OCI-LY3 (cell line): ENCODE measurements around the gene PCAT6.
"Not testable (repeated sequence)": the region's sequence is repeated elsewhere in the genome, so short reads cannot be mapped to it uniquely, and the experiment has no call there.

Experiments used
- H2AFZ ChIP-seq: fragments of 200-600, 300-600 bp; shearing (Covaris generic); 2 replicates; pipeline ENCODE4 v1.6.0; 2014; ENCODE audit warnings: antibody characterized with exemption, low read depth, low read length
- H3K27ac ChIP-seq: fragments of 200-600, 300-600 bp; sonication (generic); 2 replicates; pipeline ENCODE4 v1.5.1; 2014; ENCODE audit warnings: mild to moderate bottlenecking, low read length, moderate library complexity, mixed read lengths
- H3K27me3 ChIP-seq: fragments of 200-600, 300-600 bp; sonication (generic); 2 replicates; pipeline ENCODE4 v1.6.1; 2014; ENCODE audit warnings: low read depth, low read length, mixed read lengths
- H3K36me3 ChIP-seq: fragments of 200-600, 300-600 bp; sonication (generic); replicated peaks from 2 replicates; pipeline ENCODE3; 2014; ENCODE audit warnings: low read depth, low read length, mixed read lengths
- H3K4me1 ChIP-seq: fragments of 300-600, 200-600 bp; sonication (generic); 2 replicates; pipeline ENCODE4 v1.6.1; 2014; ENCODE audit warnings: low read length, mixed read lengths
- H3K4me2 ChIP-seq: fragments of 200-600, 300-600 bp; sonication (generic); 2 replicates; pipeline ENCODE4 v1.6.1; 2014; ENCODE audit warnings: low read length, mixed read lengths
- H3K4me3 ChIP-seq: fragments of 300-600, 200-600 bp; sonication (generic); 2 replicates; pipeline ENCODE4 v1.5.1; 2014; ENCODE audit warnings: antibody characterized with exemption, mild to moderate bottlenecking, low read length, moderate library complexity
- H3K79me2 ChIP-seq: fragments of 300-600, 200-600 bp; shearing (Covaris generic); 2 replicates; pipeline ENCODE4 v1.6.1; 2014; ENCODE audit warnings: mild to moderate bottlenecking, low read length, mixed read lengths
- H3K9ac ChIP-seq: fragments of 300-600, 200-600 bp; shearing (Covaris generic); 2 replicates; pipeline ENCODE4 v1.6.0; 2014; ENCODE audit warnings: mild to moderate bottlenecking, low read length, moderate library complexity
- H3K9me3 ChIP-seq: fragments of 200-600, 300-600 bp; shearing (Covaris generic); 2 replicates; pipeline ENCODE4 v1.6.1; 2014; ENCODE audit warnings: low read length, mixed read lengths; ENCODE audit not compliant: insufficient read depth
- H4K20me1 ChIP-seq: fragments of 200-600, 300-600 bp; sonication (generic); 2 replicates; pipeline ENCODE4 v1.6.1; 2016; ENCODE audit warnings: low read length, mixed read lengths; ENCODE audit not compliant: insufficient read depth
- EZH2phosphoT487 ChIP-seq: fragments of 200-600 bp; shearing (Covaris generic); IDR thresholded peaks from 2 replicates; pipeline ENCODE4 v1.6.1; 2018; ENCODE audit warnings: antibody characterized with exemption, mixed run types, low read depth
- TF ChIP-seq, protein P1 (sequence below): fragments of 200-600, 300-600 bp; sonication (generic); IDR thresholded peaks from 2 replicates; pipeline ENCODE4 v1.5.1; 2014; ENCODE audit warnings: antibody characterized with exemption, low read length, low read depth

Gene PCAT6

DNA sequence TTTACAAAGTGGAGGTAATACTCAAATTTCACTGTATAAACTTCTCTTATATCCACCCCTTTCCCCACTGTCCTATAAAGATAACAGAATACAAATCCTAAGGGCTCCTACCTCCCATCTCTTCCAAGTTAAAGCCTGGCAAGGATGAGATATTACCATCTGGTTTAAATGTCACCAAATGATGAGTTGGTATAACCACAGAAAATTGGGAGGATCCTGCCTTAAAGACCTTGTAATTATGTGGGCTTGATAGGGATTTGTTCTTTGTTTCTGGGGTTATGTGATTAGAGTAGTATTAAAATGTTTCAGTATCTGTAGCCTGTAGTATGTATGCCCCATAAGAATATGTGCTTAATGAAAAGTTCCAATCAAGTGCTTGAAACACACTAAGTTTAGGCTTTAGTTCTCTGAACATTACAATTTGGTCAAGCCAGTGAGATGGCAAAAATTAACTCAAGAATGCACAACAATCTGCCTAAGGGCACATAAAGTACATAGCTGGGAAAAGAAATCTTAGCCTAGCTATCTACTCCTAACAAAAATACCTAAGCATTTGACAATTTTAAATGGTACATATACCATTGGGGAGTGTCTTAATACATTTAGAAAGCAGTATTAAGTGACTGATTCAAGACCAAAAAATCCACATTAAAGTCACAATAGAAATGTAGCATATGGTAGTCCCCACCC is 16.6 kb upstream of the PCAT6 start:
- Histone ChIP-seq H3K79me2 (peaks cover 39% of the 10 kb centered on the region), H3K36me3 (peaks cover 4% of the 10 kb centered on the region), H3K4me3 (no peak overlapping the region), H3K9ac (no peak overlapping the region), H4K20me1 (peaks cover 83% of the 10 kb centered on the region), H3K27ac (no peak overlapping the region), H2AFZ (no peak overlapping the region), H3K4me1 (peaks cover 9% of the 10 kb centered on the region), H3K9me3 (no peaks in the 10 kb centered on the region), H3K4me2 (no peak overlapping the region), H3K27me3 (no peaks in the 10 kb centered on the region)
- TF ChIP-seq, protein P1, sequence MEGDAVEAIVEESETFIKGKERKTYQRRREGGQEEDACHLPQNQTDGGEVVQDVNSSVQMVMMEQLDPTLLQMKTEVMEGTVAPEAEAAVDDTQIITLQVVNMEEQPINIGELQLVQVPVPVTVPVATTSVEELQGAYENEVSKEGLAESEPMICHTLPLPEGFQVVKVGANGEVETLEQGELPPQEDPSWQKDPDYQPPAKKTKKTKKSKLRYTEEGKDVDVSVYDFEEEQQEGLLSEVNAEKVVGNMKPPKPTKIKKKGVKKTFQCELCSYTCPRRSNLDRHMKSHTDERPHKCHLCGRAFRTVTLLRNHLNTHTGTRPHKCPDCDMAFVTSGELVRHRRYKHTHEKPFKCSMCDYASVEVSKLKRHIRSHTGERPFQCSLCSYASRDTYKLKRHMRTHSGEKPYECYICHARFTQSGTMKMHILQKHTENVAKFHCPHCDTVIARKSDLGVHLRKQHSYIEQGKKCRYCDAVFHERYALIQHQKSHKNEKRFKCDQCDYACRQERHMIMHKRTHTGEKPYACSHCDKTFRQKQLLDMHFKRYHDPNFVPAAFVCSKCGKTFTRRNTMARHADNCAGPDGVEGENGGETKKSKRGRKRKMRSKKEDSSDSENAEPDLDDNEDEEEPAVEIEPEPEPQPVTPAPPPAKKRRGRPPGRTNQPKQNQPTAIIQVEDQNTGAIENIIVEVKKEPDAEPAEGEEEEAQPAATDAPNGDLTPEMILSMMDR = no peak
- TF ChIP-seq EZH2phosphoT487 = no peak

DNA sequence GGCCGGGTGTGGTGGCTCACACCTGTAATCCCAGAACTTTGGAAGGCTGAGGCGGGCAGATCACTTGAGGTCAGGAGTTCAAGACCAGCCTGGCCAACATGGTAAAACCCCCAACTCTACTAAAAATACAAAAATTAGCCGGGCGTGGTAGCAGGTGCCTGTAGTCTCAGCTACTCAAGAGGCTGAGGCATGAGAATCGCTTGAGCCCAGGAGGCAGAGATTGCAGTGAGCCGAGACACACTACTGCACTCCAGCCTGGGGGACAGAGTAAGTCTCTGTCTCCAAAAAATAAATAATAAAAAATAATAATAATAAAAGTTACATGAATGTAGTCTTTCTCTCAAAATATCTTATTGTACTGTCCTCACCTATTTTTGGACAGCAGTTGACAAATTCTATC is 15.8 kb upstream of the PCAT6 start:
- peaks cover 42% of the 10 kb centered on the region for H3K79me2 ChIP-seq

DNA sequence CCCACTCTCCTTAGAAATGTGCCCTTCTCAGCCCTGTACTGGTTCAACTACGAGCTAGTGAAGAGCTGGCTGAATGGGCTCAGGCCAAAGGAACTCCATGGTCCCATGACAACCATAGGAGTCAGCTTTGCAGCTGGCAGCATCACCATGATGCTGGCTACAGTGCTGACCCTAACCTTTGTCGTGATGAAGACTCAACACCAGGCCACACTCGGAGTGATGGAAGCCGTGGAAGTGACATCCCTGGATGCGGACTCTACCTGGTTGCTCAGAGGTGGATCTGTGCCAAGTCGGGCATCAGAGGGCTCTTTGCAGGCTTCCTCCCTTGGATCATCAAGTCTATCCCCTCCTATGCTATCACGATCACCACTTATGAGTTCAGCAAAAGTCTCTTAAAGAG is 14.1 kb upstream of the PCAT6 start:
- H3K9me3 ChIP-seq = no peaks in the 10 kb centered on the region
- peaks cover 86% of the 10 kb centered on the region for H4K20me1 ChIP-seq
- H3K4me3 ChIP-seq = no peak overlapping the region
- no peaks in the 10 kb centered on the region for H3K27me3 ChIP-seq
- H2AFZ ChIP-seq = no peak overlapping the region
- TF ChIP-seq, protein P1 = no peak
- TF ChIP-seq EZH2phosphoT487 = no peak
- H3K27ac ChIP-seq = no peak overlapping the region
- no peak overlapping the region for H3K9ac ChIP-seq
- no peak overlapping the region for H3K4me2 ChIP-seq
- H3K4me1 ChIP-seq = peaks cover 9% of the 10 kb centered on the region
- H3K36me3 ChIP-seq = peaks cover 4% of the 10 kb centered on the region
- H3K79me2 ChIP-seq = peaks cover 55% of the 10 kb centered on the region

More for the DNA sequence above, 15.8 kb upstream of the PCAT6 start:
- not testable (repeated sequence) for H3K9me3 ChIP-seq, H3K27ac ChIP-seq, H3K36me3 ChIP-seq, H2AFZ ChIP-seq, H3K4me3 ChIP-seq, H3K4me1 ChIP-seq, H3K27me3 ChIP-seq, H3K9ac ChIP-seq, H3K4me2 ChIP-seq
- peaks cover 83% of the 10 kb centered on the region for H4K20me1 ChIP-seq

DNA sequence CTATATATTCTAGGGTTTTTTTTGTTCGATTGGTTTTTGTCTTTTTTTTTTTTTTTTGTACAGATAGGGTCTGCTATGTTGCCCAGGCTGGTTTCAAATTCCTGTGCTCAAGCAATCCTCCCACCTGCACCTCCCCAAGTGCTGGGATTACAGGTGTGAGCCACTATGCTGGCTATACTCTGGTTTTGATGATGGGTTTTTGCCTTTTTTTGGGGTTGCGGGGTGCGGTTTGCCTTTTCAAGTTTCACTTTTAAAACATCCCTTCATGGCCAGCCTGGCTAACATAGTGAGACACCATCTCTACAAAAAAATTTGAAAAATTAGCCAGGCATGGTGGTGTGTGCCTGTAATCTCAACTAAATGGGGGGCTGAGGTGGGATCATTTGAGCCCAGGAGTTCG is 12.5 kb upstream of the PCAT6 start:
- H3K36me3 ChIP-seq = peaks cover 4% of the 10 kb centered on the region
- H3K79me2 ChIP-seq = peaks cover 66% of the 10 kb centered on the region
- H3K4me1 ChIP-seq = peaks cover 15% of the 10 kb centered on the region
- H3K9ac ChIP-seq = no peak overlapping the region
- TF ChIP-seq, protein P1 = no peak
- no peak for TF ChIP-seq EZH2phosphoT487
- no peaks in the 10 kb centered on the region for H3K9me3 ChIP-seq
- H3K4me2 ChIP-seq = no peak overlapping the region
- no peak overlapping the region for H3K4me3 ChIP-seq
- no peak overlapping the region for H3K27ac ChIP-seq
- H2AFZ ChIP-seq = no peak overlapping the region
- peaks cover 91% of the 10 kb centered on the region for H4K20me1 ChIP-seq
- no peaks in the 10 kb centered on the region for H3K27me3 ChIP-seq
